HG03521 (cell line): ENCODE results near the gene CCL11.

Experiments
- ATAC-seq: cut with Tn5 transposase; IDR thresholded peaks from one replicate; pipeline ENCODE4 v1.9.1; 2021; ENCODE audit warnings: mild to moderate bottlenecking, moderate library complexity; ENCODE audit not compliant: unreplicated experiment

The CCL11 gene

DNA sequence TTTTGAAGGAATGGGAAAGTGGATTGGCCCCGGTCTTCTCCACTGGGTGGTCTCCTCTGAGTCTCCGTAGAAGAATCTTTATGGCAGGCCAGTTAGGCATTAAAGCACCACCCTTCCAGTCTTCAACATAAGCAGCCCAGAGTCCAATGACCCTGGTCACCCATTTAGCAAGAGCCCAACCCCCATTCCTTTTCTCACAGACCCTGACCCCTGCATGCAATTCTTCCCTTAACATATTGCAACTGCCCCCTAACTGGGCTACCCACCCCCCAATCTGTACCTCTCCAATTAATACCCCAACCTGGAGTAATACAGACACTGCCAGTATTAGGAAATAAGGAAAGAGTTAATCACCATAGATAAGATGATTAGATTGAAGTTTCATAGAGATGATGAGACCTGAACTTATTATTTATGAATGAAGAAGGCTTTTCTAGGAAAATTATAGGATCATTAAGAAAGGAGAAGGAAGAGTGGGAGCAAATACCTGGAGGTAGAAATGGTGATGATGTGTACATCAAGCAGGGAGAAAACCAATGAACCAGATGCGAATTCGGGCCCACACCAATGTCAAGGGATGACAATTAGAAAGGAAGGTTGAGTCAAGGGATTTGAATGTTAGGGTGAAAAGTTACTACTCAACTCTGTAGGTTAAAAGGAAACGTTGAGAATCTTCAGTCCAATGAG, 28.1 kb upstream of the CCL11 start:
- ATAC-seq = no peak

DNA sequence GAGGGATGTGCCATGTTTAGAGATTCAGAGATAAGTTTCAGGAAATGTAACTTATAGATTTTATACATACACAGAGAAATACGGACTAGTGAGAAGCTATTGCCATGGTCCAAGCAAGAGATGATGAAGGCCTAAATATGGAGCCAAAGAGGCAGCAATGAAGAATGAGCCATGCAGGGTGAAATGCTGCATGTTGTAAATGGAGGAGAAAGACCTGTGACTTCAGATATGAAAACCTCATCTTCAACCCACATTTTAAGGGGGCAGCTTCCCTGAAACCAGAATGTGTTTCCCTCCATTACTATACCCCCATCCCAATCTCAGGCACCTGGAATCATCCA, 27.6 kb upstream of the CCL11 start:
- ATAC-seq = no peak

DNA sequence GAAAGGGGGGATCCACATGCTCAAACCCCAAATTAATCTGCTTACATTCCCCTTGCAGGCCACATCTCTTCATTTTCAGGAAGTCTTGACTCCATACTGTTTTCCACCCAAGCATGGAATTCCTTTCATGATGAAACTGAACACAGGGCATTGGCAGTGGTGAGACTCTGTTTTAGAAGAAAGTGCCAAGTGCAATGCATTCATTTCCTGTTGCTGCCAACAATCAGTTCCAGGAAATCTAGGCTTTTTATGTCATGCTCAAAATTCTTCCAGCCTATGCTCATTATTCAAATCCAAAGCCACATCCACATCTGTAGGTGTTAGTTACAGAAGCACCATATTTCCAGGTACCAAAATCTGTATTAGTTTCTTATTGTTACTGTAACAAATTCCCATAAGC, 26.4 kb upstream of the CCL11 start:
- ATAC-seq = no peak

DNA sequence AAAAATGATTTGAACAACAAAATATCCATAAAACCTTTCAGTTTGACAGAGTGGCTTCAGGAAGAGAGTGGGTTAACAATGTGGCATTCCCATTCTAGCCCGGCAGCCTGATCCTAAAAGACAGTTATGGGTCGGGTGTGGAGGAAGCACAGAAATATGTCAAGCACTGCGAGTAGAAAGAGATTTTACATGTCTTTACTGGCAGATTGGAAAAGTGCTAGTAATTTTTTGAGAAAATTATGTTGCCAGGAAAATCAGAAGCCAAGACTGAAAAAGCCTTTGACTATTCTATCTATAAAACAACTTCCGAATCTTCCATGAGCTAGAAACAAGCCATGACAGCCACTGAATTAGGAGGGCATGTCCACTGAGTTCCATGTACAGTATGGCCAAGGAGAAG, 24.7 kb upstream of the CCL11 start:
- ATAC-seq = no peak

DNA sequence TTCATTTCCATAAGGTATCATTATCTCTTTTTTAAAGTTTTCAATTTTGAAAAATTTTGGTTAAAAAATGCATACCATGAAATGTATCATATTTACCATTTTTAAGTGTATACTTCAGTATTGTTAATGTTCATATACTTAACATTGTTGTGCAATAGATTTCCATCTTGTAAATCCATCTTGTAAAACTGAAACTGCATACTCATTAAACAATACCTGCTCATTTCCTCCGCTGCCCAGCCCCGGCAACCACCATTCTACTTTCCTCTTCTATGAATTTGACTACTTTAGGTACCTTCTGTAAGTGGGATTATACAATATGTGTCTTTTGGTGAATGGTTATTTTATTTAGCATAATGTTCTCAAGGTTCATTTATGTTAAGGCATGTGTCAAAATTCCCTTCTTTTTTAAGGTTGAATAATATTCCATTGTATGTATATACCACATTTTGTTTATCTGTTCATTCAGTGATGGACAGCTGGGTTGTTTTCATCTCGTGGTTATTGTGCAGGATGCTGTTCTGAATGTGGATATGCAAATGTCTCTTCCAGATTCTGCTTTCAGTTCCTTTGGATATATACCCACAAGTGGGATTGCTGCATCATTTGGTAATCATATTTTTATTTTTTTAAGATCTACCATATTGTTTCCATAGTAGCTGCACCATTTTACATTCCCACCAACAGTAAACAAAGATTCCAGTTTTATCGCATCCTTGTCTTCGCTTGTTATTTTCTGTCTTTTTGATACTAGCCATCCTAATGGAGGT, 23.8 kb upstream of the CCL11 start:
- ATAC-seq = no peak

DNA sequence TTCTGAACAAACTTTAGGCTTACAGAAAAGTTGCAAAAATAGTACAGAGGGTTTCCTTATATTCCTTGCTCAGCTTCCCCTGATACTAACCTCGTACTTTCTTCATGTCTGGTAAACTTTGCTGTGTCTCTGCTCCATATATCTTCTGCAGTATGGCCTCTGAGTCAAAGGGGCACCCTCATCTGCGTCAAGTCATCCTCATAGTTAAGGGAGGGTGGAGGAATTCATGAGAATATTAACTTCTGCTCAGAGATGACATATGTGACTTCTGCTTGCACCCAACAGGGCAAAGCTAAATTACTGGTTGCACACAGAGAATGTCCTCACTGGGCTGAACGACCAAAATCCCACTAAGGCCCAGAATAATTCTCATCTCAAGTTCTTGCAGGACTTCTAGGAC, 19.8 kb upstream of the CCL11 start:
- ATAC-seq = no peak

DNA sequence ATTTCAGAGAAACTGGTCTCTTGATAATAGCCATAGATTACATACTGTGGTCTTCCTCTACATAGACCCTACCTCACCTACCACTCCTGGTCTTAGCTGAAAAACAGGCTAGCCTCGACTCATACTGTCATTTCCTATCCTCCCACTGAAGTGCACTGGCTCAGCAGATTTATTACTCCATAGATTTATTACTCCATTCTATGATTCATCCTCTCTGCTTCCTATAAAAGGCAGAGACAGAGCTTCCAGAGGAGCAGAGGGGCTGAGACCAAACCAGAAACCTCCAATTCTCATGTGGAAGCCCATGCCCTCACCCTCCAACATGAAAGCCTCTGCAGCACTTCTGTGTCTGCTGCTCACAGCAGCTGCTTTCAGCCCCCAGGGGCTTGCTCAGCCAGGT, 15.6 kb upstream of the CCL11 start, which contains the start of gene CCL7:
TSS of gene CCL7 (plus strand) at position 253 of the 400 bp plus-strand sequence. CDS start at position 323, 70 bp downstream.
- no peak for ATAC-seq

DNA sequence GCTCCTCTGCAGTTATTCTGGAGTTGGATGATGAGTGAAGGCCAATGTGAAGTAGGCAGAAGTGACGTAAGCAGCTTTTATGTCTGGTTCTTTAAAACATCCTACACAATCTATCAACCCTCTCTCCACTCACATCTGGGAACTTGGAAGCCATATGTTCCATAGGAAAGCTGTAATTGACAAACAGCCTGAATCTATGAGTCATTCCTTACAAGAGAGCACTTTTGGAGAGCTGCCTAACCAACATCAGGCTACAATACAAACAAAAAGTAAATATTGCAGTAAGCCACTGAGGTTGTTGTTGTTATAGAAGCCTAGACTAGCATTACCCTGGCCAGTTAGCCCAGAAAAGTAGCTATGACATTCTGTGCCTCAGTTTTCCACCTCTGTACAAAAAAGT, 9.7 kb upstream of the CCL11 start:
- no peak for ATAC-seq

DNA sequence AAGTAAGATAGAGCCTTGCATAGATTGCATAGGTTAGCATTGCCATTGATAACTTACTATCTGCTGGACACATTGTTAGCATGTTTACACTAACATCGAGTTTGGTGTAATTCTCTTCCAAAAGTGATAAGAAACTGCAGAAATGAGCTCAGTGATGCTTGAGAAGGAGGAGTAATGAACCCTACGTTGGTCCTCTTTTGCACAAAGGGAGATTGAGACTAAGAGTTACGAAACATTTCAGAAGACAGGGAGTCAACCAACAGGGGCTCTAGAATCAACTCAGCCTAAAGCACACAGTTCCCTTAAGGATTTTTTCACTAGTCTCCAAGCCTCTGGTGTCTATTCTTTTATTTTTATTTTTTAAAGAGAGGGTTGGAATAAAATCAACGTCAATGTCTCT, 8.7 kb upstream of the CCL11 start:
- no peak for ATAC-seq

DNA sequence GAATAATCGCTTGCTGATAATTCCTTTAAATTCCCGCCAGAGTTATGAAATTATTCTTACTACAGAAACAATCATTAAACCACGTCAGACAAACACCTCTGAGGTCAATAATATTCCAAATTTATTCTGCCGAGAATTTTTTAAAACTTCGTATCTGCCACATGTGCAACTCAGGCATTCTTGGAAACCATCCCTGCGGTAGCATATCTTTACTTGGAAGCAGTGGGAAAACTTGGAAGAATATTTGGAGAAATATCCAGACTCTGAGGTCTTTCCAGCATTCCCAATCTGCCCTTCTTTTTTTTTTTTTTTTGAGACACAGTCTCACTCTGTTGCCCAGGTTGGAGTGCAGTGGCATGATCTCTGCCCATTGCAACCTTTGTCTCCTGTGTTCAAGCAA, 2.0 kb upstream of the CCL11 start:
- no peak for ATAC-seq

DNA sequence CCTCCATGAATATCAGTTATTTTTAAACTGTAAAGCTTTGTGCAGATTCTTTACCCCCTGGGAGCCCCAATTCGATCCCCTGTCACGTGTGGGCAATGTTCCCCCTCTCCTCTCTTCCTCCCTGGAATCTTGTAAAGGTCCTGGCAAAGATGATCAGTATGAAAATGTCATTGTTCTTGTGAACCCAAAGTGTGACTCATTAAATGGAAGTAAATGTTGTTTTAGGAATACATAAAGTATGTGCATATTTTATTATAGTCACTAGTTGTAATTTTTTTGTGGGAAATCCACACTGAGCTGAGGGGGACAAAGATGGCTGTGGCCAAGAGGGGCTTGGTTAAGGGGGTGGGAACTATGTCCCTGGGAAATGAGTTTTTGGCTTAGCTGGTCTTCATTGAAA, 2.3 kb downstream of the CCL11 start:
- ATAC-seq = no peak

DNA sequence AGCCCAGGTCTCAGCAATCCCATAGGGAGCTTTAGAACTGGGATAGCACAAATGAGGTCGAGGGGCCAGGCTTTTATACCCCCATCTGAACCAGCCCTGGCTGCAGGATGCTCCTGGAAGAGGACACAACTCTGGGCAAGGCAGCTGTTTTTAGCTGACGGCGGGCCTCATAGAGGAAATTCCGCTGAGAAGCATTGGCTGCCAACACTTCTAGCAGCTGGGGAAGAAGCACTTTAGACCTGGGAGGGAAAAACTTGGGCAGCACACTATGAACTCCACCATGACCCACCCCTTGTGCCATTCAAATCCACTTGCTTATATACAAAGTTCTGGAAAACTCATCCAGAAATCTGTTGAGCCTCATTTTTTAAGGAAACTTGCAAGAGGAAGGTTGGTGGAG, 5.0 kb downstream of the CCL11 start:
- ATAC-seq = no peak

DNA sequence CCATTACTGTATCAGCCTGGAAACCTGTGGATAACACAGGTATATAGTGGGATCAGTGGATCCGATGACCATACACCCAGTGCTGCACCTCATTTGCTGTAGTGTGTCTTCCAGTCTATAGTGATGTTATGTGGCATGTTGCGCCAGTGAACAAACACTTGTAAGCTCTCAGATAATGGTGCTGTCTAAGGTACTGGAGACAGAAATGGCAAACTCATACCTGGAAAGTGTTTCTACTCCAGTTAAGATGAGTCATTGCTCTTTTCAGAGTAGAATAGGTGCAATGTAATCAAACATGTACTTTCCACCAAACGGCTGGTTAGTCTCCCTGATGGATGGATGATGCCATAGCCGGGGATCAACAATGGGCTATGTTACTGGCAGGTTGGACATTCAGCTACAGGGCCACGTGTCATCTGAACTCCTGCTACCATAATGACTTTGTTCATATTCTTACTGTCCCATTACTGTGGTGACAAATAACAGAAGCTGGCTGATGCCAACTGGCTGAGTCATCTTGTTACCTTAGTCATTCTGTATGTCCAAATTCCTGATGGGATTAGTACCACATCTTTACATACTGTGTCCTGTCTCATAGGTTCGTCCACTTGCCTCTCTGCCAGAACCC, 6.3 kb downstream of the CCL11 start:
- no peak for ATAC-seq

DNA sequence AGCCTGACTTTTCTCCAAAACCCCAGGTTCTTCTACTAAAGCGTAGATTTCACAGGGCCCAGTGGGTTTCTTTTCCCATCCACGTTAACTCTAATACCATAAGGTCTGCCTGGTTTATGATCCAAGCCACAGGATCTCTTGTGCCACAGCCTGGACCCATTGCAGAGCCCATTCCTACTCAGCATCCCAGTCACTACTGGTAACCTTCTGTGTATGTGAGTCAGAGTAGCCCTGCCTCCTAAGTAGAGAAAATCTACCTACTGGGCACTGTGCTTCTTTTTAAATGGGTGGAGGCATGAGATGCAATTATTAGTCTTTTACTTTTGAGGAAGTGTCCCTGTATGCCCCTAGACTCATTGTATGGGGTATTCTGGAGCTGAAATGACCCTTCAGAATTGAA, 13.5 kb downstream of the CCL11 start:
- ATAC-seq = no peak

DNA sequence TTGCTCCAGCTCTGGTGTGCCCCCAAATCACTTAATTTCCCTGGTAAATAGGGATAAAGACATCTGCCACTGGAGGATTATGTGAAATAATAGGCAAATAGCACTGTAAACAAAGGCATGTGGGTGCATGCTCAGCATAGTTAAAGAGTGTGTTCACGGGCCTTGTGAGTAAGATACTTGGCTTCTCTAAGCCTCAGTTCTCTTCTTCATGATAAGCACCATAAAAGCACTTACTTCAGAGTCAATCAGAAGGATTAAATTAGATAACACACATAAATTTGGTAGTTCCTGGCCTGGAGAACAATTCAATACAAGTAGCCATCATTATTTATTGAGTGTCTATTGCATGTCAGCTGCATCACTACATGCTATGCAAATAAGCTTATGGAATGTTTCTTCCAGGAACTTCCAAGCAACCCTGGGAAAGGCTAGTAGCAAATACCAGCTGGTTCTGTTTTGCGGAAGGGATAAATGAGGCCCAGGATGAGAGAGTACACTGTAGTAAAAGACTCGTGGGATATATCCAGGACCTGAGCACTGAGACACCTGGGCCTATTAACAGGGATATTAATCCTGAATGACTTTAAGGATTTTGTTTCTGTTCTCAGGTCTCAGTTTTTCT, 14.5 kb downstream of the CCL11 start:
- ATAC-seq = no peak

DNA sequence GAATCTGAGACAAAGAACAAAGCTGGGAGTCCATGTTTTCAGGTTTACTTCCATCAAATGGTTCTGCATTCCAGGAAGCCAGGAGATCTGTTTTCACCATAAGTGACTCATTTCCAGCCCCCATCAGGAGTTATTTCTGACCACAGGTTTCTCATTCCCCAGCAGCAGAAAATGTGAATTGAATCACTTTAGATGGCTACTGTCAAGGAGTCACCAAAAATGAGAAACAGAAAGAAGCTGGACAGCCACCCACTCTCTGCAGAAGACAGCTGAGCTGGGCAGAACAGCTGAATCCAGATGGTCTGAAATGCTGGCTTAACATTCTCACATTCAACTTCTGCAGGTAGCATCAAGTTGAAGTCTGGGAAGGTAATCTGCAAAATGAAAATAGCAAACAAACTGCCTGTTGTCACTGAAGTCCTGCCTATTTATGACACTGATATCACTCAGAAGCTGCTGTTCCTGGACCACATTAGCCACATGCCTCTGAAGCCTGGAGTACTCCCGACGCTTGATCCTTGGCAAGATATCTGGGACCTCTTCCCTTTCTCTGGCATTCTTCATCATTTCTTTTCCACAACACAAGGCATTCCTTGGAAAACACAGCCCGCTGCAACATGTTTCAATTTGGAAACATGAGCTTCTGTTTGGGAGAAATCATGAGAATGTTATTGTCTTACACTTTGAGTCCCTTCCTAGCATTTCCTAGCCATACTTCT, 15.3 kb downstream of the CCL11 start:
- no peak for ATAC-seq

DNA sequence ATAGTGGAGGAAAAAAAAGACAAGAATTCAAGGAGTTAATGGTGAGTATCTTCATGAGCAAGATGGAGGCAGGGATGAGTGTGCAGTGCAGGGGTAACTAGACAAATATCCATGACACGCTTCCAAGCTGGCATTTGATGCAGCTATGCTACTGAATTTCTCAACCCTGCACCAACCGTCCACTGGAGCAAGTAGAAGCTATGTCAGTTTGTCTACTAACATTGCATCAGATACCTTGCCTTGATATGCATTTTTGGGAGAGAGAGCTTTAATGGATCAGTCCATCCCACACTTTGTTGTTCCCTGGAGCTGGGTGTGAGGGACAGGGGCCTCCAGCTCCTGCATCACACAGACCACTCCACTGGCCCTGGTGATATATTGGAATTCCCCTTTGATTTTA, 16.4 kb downstream of the CCL11 start:
- no peak for ATAC-seq

DNA sequence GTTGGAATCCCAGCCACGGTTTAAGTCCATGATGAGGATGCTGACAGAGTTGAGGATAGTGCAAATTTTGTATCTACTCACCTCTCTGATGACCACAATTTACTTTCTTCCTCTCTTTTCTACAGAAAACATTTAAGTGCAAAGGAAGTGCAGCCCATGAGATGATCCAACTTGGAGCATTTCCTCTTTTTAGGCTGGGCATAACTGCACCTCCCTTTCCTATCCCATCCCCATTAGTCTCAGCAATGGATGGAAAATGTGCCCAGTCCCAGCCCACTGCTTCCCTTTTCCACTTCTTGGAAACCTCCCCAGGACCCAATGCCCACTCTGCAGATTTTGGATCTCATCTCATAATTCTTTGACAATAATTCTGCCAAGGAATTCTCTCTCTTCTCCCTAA, 17.1 kb downstream of the CCL11 start:
- ATAC-seq = no peak

DNA sequence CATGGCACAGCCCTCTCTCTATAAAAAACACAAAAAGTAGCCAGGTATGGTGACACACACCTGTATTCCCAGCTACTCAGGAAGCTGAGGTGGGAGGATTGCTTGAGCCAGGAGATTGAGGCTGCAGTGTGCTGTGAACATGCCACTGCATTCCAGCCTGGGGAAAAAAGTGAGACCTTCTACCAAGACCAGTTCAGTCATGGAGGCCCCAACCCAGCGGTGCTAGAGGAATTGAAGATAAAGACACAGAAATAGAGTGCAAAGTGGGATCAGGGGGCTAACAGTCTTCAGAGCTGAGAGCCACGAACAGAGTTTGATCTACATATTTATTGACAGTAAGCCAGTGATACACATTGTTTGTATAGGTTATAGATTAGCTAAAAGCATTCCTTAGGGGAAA, 18.1 kb downstream of the CCL11 start:
- ATAC-seq = no peak

DNA sequence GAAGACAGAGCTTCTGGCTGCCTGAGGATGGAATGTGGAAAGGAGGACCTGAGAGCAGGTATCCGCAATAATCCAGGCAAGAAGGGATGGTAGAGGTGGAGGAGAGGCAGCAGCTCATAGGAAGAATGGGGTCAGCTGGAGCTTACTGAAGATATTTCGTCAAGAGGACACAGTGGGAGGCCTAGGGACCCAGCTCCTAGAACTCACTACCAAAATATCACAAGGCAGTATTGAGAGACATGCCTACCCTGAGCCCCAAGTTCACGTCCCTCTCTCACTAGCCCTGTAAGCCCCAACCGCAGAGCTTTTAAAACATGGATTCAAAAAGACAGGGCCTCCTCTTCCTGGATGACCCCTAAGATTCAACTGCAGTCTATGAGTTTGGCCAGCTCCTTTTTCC, 19.5 kb downstream of the CCL11 start:
- ATAC-seq = no peak

DNA sequence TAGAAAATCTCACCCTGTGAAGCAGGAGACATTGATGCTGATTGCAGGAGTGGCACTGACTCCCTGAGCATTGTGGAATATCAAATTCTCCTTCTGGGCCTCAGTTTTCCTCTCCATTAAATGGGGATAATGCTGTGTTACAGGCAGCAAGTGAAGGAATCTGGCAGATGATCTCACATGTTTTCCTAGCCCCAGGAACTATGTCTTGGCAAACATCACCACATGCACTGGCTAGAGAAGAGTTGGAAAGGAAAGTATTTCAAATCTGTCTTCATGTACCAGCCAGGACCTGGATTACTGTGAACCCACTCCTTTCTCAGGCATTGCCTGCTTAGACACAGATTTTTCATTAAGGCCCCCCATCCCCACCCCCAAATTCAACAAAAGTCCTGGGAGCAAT, 20.1 kb downstream of the CCL11 start:
- no peak for ATAC-seq
